Spleen (tissue), 11 donors: ENCODE measurements around the gene TNP2. TPM values are rescaled to one million over a fixed set of nuclear protein-coding genes. Genes with fewer than 3 reads are reported as not detected.
A peak's percentile ranks its signal among the peaks of the same experiment; 100 is the strongest.

Experiments used
- DNase-seq: peaks from one replicate; pipeline ENCODE4 v3.0.0-alpha.2; 2020
- H3K27ac ChIP-seq, 8 donors: fragments of 200-600 bp; sonication (generic) in 7 of 8; 1 replicate in 4 of 8; 2 replicates in 4 of 8; pipeline versions ENCODE4 v1.5.0 to v1.8.0; 2016 to 2021; ENCODE audit warnings: inconsistent platforms in 4 of 8, mild to moderate bottlenecking in 4 of 8, moderate library complexity in 1 of 8
- H3K27me3 ChIP-seq, 7 donors: fragments of 200-600 bp; sonication (generic) in 6 of 7; replicated peaks in 1 of 7; 1 replicate in 4 of 7; 2 replicates in 3 of 7; pipeline versions ENCODE4 v1.5.0 to v1.8.0; 2016 to 2021; ENCODE audit warnings: inconsistent platforms in 3 of 7, mild to moderate bottlenecking in 1 of 7
- H3K36me3 ChIP-seq, 6 donors: fragments of 200-600 bp; sonication (generic) in 5 of 6; 1 replicate in 4 of 6; 2 replicates in 2 of 6; pipeline versions ENCODE4 v1.5.0 to v1.8.0; 2016 to 2021; ENCODE audit warnings: inconsistent platforms in 2 of 6
- H3K4me1 ChIP-seq, 6 donors: fragments of 200-600 bp; sonication (generic) in 5 of 6; 1 replicate in 3 of 6; 2 replicates in 3 of 6; pipeline versions ENCODE4 v1.5.0 to v1.8.0; 2016 to 2021; ENCODE audit warnings: inconsistent platforms in 3 of 6
- H3K4me3 ChIP-seq, 8 donors: fragments of 200-600 bp; sonication (generic) in 7 of 8; 1 replicate in 4 of 8; 2 replicates in 4 of 8; pipeline versions ENCODE4 v1.5.0 to v1.8.0; 2016 to 2021; ENCODE audit warnings: inconsistent platforms in 4 of 8, mild to moderate bottlenecking in 4 of 8, moderate library complexity in 2 of 8
- H3K9me3 ChIP-seq, 8 donors: fragments of 200-600 bp; sonication (generic) in 7 of 8; 1 replicate in 4 of 8; 2 replicates in 4 of 8; pipeline versions ENCODE4 v1.5.0 to v1.8.0; 2016 to 2021; ENCODE audit warnings: inconsistent platforms in 4 of 8
- POLR2A ChIP-seq, 3 donors: fragments of 450-650 bp; IDR thresholded peaks; one replicate each; pipeline ENCODE4 v1.5.1; 2017; ENCODE audit warnings: antibody characterized with exemption in 3 of 3, mild to moderate bottlenecking in 1 of 3
- POLR2AphosphoS5 ChIP-seq, 3 donors: sonication (generic); formaldehyde crosslinking; IDR thresholded peaks; one replicate each; pipeline ENCODE4 v1.5.1; 2017; ENCODE audit warnings: antibody characterized with exemption in 3 of 3
- WGBS, 5 donors: extraction: QIAGEN DNeasy Blood & Tissue Kit in 3 of 5; methylation state at CpG; one replicate each; pipeline versions ENCODE4 v1.1.5 to v1.1.7; 2013 to 2018; 5-methylcytosine and 5-hydroxymethylcytosine counted together
- intact Hi-C: fragments of 100-400 bp; cut with DNase I; formaldehyde crosslinking; loops from one replicate; pipeline ENCODE4 v1.15.0; 2023; ENCODE audit warnings: low total_unique reads
- polyA plus RNA-seq, 3 donors: library from polyadenylated mRNA; stranded (reverse); fragments of 200-250 nt; gene quantifications; one replicate each; pipeline ENCODE4 v1.2.1, GENCODE V29; 2013
- total RNA-seq, 7 donors: library from RNA; depleted of rRNA in 3 of 7; stranded (reverse); fragments of >200 nt in 3 of 7; fragmentation: NEBNext Ultra II Directional in 4 of 7; extraction: Animal tissue kit (Norgen Biotek cat#: 25700) in 4 of 7; gene quantifications; one replicate each; pipeline versions ENCODE4 v1.1.0 to v1.2.1, GENCODE V29; 2016 to 2021
- TF ChIP-seq, protein P1 (sequence below), 11 experiments: fragments of 200-600 bp in 7 of 11; fragments of 450-650 bp in 4 of 11; sonication (generic) in 4 of 11; IDR thresholded peaks in 8 of 11; conservative IDR thresholded peaks in 3 of 11; 1 replicate in 7 of 11; 2 replicates in 4 of 11; pipeline versions ENCODE4 v1.4.0 to v1.8.0; 2016 to 2021; ENCODE audit warnings: antibody characterized with exemption in 11 of 11, inconsistent platforms in 4 of 11, mild to moderate bottlenecking in 1 of 11
- donor health status: healthy with polysubstance abuse.
- donor health status: DM: no; HTN: no; CAD: no; lungs with moderate emphysema.
- donor health status: DM: no; HTN: no; CAD: no.
- donor health status: Bipolar disorder and iron deficiency.
- donor health status: healthy.
- donor health status: DM: no; HTN: no; CAD: no.
- donor health status: DM: yes; HTN: yes; CAD: no.

The TNP2 gene
- total and polyA plus RNA-seq, 10 donors, result not detected

DNA sequence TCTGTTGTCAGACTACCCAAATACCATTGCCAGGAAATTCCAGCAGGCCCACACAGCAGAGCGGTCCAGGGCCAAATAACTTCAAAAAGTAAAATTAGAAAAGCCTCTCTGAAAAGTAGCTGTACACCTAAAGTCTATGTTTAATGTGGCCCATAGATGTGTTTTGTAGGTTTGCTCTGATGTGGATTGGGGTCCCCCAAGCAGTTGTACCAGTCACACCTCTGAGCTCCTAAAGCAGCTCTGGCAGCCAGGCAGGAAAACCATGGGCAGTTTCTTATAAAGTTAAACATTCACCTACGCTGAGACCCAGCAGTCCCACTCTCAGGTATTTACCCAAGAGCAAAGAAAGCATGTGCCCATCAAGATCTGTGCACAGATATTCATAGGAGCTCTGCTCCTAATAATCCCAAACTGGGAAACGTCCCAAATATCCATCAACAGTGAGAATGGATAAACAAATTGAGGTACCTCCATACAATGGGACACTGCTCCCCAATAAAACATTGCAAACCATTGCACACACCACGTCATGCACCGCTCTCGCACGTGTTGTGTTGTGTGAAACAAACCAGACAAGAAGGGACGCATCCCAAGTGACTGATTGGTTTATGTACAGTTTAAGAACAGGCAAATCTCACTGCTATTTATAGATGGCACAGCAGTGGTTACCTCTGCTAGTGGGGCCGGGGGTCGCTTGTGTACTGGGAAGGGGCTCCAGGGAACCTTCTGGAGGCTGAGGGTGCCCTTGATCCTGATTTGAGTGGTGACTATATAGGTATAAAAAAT, 27.8 kb upstream of the TNP2 start:
- peak overlapping the region in 3 of 8 donors; percentile 7 to 47 (median 16) for H3K4me3 ChIP-seq
- DNase-seq, result no peak
- peaks cover 0 to 10% (median 0%) of the 10 kb centered on the region in 7 donors for H3K27me3 ChIP-seq
- 43 to 51% (median 49%) methylated on average over 9 to 10 of the region's 10 CpGs for WGBS, 5 donors
- H3K9me3 ChIP-seq, result no peaks in the 10 kb centered on the region
- TF ChIP-seq POLR2AphosphoS5 (IDR thresholded peaks at IDR 0.05), result no peak
- no peak for TF ChIP-seq POLR2A (IDR thresholded peaks at IDR 0.05)
- TF ChIP-seq, protein P1, sequence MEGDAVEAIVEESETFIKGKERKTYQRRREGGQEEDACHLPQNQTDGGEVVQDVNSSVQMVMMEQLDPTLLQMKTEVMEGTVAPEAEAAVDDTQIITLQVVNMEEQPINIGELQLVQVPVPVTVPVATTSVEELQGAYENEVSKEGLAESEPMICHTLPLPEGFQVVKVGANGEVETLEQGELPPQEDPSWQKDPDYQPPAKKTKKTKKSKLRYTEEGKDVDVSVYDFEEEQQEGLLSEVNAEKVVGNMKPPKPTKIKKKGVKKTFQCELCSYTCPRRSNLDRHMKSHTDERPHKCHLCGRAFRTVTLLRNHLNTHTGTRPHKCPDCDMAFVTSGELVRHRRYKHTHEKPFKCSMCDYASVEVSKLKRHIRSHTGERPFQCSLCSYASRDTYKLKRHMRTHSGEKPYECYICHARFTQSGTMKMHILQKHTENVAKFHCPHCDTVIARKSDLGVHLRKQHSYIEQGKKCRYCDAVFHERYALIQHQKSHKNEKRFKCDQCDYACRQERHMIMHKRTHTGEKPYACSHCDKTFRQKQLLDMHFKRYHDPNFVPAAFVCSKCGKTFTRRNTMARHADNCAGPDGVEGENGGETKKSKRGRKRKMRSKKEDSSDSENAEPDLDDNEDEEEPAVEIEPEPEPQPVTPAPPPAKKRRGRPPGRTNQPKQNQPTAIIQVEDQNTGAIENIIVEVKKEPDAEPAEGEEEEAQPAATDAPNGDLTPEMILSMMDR (IDR thresholded peaks at IDR 0.05 in 8 of 11, conservative IDR thresholded peaks at IDR 0.05 in 3 of 11), result no peak
- H3K36me3 ChIP-seq, result no peaks in the 10 kb centered on the region
- peaks cover 16 to 62% (median 37%) of the 10 kb centered on the region in 6 donors for H3K4me1 ChIP-seq
- intact Hi-C loops, result no loop called here
- H3K27ac ChIP-seq, result peak overlapping the region in 3 of 8 donors; percentile 41 to 66 (median 60)

DNA sequence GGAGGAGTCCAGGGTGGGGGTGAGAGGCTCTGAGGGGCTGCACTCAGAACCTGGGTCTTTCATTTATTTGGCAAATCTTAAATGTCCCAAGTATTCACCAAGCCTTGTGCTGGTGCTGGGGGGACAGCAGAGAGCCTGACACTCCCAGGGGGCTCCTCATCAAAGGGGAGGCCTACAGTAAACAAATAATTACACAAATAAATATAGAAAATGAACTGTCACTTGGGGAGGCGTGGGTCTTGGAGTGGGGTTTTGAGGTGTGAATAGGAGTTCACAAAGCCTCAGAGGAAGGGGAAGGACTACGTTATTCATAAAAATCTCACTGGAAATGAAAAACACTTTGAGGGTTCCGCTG, 27.2 kb upstream of the TNP2 start:
- H3K27ac ChIP-seq, result no peak overlapping the region
- no peak for DNase-seq
- H3K4me1 ChIP-seq, result peaks cover 16 to 62% (median 37%) of the 10 kb centered on the region in 6 donors
- H3K4me3 ChIP-seq, result no peak overlapping the region
- TF ChIP-seq, protein P1 (IDR thresholded peaks at IDR 0.05 in 8 of 11, conservative IDR thresholded peaks at IDR 0.05 in 3 of 11), result no peak
- no peak for TF ChIP-seq POLR2A (IDR thresholded peaks at IDR 0.05)
- no peak for TF ChIP-seq POLR2AphosphoS5 (IDR thresholded peaks at IDR 0.05)
- H3K27me3 ChIP-seq, result peaks cover 0 to 10% (median 0%) of the 10 kb centered on the region in 7 donors
- intact Hi-C loops, result no loop called here
- H3K36me3 ChIP-seq, result no peaks in the 10 kb centered on the region
- H3K9me3 ChIP-seq, result no peaks in the 10 kb centered on the region
- 78 to 90% (median 82%) methylated on average over 3 of the region's 3 CpGs for WGBS, 5 donors

DNA sequence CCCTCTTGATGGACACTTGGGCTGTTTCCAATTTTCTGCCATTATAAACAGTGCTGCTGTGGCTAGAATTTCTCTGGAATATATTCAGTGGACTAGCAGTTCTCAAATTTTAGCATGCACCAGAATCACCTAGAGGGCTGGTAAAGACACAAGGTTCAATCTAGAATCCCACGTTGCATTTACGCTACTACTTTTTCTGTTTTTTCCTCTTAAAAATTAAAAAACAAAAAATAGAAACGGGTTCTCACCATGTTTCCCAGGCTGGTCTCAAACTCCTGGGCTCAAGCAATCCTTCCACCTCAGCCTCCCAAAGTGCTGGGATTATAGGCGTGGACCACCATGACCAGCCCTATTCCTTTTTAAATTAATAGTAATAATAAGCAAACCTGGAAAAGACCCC, 26.5 kb upstream of the TNP2 start:
- intact Hi-C loops, result no loop called here
- Histone ChIP-seq H3K36me3 (no peaks in the 10 kb centered on the region), H3K4me3 (no peak overlapping the region), H3K9me3 (no peaks in the 10 kb centered on the region), H3K4me1 (peaks cover 16 to 62% (median 37%) of the 10 kb centered on the region in 6 donors), H3K27me3 (peaks cover 0 to 10% (median 0%) of the 10 kb centered on the region in 7 donors), H3K27ac (no peak overlapping the region)
- TF ChIP-seq POLR2A (IDR thresholded peaks at IDR 0.05) (no peak), POLR2AphosphoS5 (IDR thresholded peaks at IDR 0.05) (no peak)
- TF ChIP-seq, protein P1 (IDR thresholded peaks at IDR 0.05 in 8 of 11, conservative IDR thresholded peaks at IDR 0.05 in 3 of 11), result no peak
- WGBS, 5 donors, result 93 to 96% (median 95%) methylated on average over 4 of the region's 4 CpGs
- no peak for DNase-seq

DNA sequence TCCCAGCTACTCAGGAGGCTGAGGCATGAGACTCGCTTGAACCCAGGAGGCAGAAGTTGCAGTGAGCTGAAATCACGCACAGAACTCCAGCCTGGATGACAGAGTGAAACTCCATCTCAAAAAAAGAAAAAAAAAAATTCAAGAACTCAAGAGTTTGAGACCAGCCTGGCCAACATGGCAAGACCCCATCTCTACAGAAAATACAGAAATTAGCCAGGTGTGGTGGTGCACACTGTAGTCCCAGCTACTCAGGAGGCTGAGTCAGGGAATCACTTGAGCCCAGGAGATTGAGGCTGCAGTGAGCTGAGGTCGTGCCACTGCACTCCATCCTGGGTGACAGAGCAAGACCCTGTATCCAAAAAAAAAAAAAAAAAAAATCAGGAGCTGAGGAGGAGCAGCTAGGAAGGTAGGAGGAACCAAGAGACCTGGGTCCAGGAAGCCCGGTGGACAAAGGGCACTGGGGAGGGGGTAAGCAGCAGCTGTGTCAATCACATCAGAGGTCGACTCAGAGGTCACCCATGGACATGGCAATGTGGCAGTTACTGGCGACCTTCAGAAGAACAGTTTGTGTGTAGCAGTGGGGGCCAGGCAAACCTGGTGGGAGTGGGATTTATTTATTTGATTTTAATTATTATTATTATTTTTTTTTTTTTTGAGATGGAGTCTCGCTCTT, 23.1 kb upstream of the TNP2 start:
- Histone ChIP-seq H3K27me3 (peaks cover 0 to 10% (median 0%) of the 10 kb centered on the region in 7 donors), H3K36me3 (no peaks in the 10 kb centered on the region), H3K9me3 (no peaks in the 10 kb centered on the region), H3K27ac (no peak overlapping the region), H3K4me1 (peaks cover 4 to 27% (median 9%) of the 10 kb centered on the region in 6 donors), H3K4me3 (no peak overlapping the region)
- intact Hi-C loops, result no loop called here
- 81 to 94% (median 89%) methylated on average over 7 of the region's 7 CpGs for WGBS, 5 donors
- TF ChIP-seq, protein P1 (IDR thresholded peaks at IDR 0.05 in 8 of 11, conservative IDR thresholded peaks at IDR 0.05 in 3 of 11), result no peak
- TF ChIP-seq POLR2AphosphoS5 (IDR thresholded peaks at IDR 0.05), result no peak
- TF ChIP-seq POLR2A (IDR thresholded peaks at IDR 0.05), result no peak
- no peak for DNase-seq
